ENCODE measurements around the gene DCDC2C. TPM values are rescaled to one million over a fixed set of nuclear protein-coding genes. Genes with fewer than 3 reads are reported as not detected.

DCDC2C gene
- total RNA-seq, 2 experiments from 2014 or later: not detected

DNA sequence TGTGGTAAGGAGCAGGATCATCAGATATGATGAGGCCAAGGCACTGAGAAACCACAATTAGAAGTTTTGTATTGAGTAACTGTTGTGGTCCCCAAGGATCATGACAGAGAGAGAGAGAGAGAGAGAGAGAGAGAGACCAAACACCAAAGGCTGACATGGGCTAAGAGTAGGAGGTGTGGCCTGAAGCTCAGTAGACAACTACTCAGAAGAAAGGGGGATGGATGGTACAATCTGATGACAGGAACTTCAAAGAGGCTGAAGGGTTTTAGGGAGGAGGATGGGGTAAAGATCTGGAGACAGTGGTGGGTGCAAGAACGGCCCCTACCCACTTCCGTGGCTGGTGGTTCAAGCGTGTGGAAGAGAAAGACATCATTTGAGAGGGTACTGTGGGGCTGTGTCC, 135.0 kb downstream of the DCDC2C start:
- Mint-ChIP-seq H3K27me3 (ENCODE audit: low read depth) (peaks cover 5% of the 10 kb centered on the region), H3K27ac (no peak overlapping the region), H3K36me3 (ENCODE audit: low read depth) (no peaks in the 10 kb centered on the region), H3K9me3 (peaks cover 8% of the 10 kb centered on the region), H3K4me3 (no peak overlapping the region), H3K4me1 (ENCODE audit: low read depth) (no peaks in the 10 kb centered on the region)
- intact Hi-C loops (cut with micrococcal nuclease): no loop called here
- DNase-seq: no peak
- CTCF ChIA-PET: no interaction called here

DNA sequence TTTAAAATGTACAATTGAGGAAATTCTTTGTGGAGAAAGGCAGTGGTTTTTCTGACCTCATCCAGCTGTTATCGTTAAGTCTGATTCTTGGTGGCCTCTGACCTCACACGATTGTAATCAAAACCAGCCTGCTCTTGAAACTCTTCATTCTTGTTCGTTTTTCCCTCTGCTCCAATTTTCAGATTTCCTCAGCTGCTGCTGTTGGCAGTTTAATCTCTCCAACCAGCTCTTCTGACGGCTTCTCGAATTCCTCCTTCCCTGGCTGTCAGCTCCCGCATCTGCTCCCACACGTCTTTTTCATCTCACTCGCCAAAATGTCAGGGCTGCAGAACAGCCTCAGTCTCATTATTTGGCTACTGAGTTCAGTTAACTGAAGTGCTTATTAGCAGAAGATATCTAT, 136.1 kb downstream of the DCDC2C start:
- peaks cover 8% of the 10 kb centered on the region for H3K9me3 Mint-ChIP-seq
- intact Hi-C loops (cut with micrococcal nuclease): no loop called here

DNA sequence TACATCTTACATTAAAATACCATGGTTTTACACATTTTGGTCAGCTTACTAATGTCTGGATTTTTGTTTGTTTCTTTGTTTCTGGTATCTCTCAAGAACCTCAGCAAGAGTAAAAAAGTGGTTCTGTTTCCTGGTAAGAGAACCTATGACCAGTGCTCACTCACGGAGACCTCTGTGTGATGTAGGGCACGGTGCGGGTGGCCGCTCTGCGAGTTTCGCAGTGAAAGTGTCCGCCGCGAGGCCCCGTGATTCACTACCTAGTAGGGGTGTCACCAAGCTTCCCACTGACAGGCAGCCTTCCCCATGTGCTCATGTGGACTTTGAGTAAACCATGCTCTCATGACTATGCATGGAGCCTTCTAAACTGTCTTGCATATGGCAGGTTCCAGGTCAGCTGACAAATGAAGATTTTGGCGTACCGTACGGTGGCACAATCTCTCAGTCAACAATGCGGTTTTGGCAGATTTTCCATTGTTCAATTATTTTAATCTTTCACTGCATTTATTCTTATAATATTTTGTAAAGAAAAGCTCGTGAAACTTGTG, 137.3 kb downstream of the DCDC2C start:
- CTCF ChIA-PET: interaction anchor here (0.8 kb wide), 1 partner anchor 14 kb away, joined by 3 read pairs; no protein-coding TSS in a partner anchor
- DNase-seq: no peak
- H3K9me3 Mint-ChIP-seq: peaks cover 8% of the 10 kb centered on the region

More for the DNA sequence above, 136.1 kb downstream of the DCDC2C start:
- Mint-ChIP-seq H3K4me1 (ENCODE audit: low read depth) (no peaks in the 10 kb centered on the region), H3K27me3 (ENCODE audit: low read depth) (peaks cover 5% of the 10 kb centered on the region), H3K4me3 (no peak overlapping the region), H3K27ac (no peak overlapping the region), H3K36me3 (ENCODE audit: low read depth) (no peaks in the 10 kb centered on the region)
- CTCF ChIA-PET: no interaction called here
- DNase-seq: no peak

DNA sequence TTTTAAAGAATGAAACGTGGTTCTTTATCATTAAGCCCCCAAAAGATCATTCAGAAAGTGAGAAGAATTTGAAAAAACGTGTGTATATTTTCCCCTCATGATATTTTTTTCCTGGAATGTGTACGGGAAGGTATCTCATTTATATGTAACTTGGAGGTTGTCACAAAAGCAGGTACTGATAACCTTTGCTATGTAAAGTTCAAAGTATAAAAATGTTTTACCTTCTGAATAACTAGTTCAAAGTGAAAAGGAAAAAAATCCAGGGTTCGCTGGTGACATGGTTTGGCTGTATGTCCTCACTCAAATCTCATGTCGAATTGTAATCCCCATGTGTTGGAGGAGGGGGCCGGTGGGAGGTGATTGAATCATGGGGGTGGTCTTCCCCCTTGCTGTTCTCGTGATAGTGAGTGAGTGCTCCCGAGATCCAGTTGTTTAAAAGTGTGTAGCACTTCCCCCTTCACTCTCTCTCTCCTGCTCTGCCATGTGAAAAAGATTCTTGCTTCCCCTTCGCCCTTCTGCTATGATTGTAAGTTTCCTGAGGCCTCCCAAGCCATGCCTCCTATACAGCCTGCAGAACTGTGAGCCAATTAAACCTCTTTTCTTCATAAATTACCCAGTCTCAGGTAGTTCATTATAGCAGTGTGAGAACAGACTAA, 144.2 kb downstream of the DCDC2C start:
- Mint-ChIP-seq H3K27me3 (ENCODE audit: low read depth) (peaks cover 8% of the 10 kb centered on the region), H3K27ac (no peak overlapping the region), H3K36me3 (ENCODE audit: low read depth) (no peaks in the 10 kb centered on the region), H3K4me3 (no peak overlapping the region), H3K9me3 (peaks cover 6% of the 10 kb centered on the region), H3K4me1 (ENCODE audit: low read depth) (no peaks in the 10 kb centered on the region)
- DNase-seq: no peak
- intact Hi-C loops (cut with micrococcal nuclease): no loop called here
- CTCF ChIA-PET: interaction anchor here (0.7 kb wide), 1 partner anchor 1644 kb away, joined by 3 read pairs; no protein-coding TSS in a partner anchor

More for the DNA sequence above, 137.3 kb downstream of the DCDC2C start:
- Mint-ChIP-seq H3K4me1 (ENCODE audit: low read depth) (no peaks in the 10 kb centered on the region), H3K27me3 (ENCODE audit: low read depth) (peaks cover 3% of the 10 kb centered on the region), H3K4me3 (no peak overlapping the region), H3K27ac (no peak overlapping the region), H3K36me3 (ENCODE audit: low read depth) (no peaks in the 10 kb centered on the region)
- intact Hi-C loops (cut with micrococcal nuclease): no loop called here

DNA sequence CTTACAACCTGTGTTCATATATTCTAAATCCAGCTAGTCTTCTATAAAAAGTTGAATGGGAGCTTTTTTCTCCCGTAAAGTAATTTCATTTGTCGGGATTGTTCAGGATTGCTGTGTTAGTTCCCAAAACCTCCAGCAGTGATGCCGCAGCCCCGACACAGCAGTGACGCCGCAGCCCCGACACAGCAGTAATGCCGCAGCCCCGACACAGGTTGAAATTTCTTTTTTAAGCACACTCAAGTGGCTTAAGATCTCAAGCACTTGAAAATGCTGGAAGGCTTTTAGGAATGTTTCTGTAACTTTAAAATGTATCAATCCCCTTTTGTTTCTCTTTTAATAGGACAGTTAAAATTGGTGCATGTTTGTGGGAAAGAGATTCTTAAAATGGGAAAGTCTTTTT, 145.4 kb downstream of the DCDC2C start:
- intact Hi-C loops (cut with micrococcal nuclease): no loop called here
- peaks cover 8% of the 10 kb centered on the region for H3K27me3 Mint-ChIP-seq (ENCODE audit: low read depth)
- H3K36me3 Mint-ChIP-seq (ENCODE audit: low read depth): no peaks in the 10 kb centered on the region
- no peak overlapping the region for H3K27ac Mint-ChIP-seq
- H3K9me3 Mint-ChIP-seq: peaks cover 15% of the 10 kb centered on the region
- no peak for DNase-seq
- H3K4me3 Mint-ChIP-seq: no peak overlapping the region
- CTCF ChIA-PET: no interaction called here
- no peaks in the 10 kb centered on the region for H3K4me1 Mint-ChIP-seq (ENCODE audit: low read depth)

DNA sequence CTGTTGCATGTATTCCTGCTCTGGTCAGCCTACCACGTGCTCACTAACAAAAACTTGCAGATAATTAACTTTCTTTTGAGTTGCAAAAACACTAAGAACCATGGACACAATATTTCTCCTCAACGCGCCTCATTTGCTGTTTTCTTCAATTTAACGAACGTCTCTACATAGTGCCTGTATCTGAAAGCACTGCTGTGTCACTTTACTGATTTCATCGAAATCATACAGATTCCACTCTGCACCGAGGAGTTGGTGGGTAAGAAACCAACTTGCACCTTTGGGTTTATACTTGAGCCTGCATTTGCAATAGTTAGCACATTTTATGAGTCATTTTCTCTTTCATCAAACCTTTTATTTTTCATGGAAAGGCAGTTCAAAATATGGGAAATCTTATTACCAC, 145.8 kb downstream of the DCDC2C start:
- CTCF ChIA-PET: no interaction called here
- H3K9me3 Mint-ChIP-seq: peaks cover 16% of the 10 kb centered on the region
- DNase-seq: no peak
- H3K27ac Mint-ChIP-seq: no peak overlapping the region
- no peaks in the 10 kb centered on the region for H3K4me1 Mint-ChIP-seq (ENCODE audit: low read depth)
- H3K4me3 Mint-ChIP-seq: no peak overlapping the region
- H3K36me3 Mint-ChIP-seq (ENCODE audit: low read depth): no peaks in the 10 kb centered on the region
- intact Hi-C loops (cut with micrococcal nuclease): no loop called here
- peaks cover 8% of the 10 kb centered on the region for H3K27me3 Mint-ChIP-seq (ENCODE audit: low read depth)

DNA sequence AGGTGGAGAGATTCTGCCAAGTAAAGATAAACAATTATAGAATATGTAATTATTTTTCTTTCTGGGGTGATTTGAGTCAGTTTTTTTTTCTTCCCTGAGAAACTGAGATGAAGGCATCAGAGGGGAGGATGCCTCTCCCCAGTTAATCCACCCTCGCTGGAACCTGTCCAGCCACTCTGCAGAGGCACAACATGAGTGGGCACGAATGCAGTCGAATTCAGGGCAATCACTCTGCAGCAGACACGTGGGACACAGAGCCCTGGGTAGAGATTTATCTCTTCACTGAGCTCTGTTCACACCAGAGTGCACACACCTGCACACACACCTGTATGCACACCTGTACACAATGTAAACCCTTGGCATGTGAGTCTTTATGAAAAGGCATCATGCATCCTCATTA, 154.2 kb downstream of the DCDC2C start:
- intact Hi-C loops (cut with micrococcal nuclease): no loop called here
- H3K36me3 Mint-ChIP-seq (ENCODE audit: low read depth): no peaks in the 10 kb centered on the region
- CTCF ChIA-PET: no interaction called here
- no peak overlapping the region for H3K27ac Mint-ChIP-seq
- H3K27me3 Mint-ChIP-seq (ENCODE audit: low read depth): no peaks in the 10 kb centered on the region
- H3K9me3 Mint-ChIP-seq: peaks cover 13% of the 10 kb centered on the region
- no peak for DNase-seq
- no peak overlapping the region for H3K4me3 Mint-ChIP-seq
- H3K4me1 Mint-ChIP-seq (ENCODE audit: low read depth): no peaks in the 10 kb centered on the region

DNA sequence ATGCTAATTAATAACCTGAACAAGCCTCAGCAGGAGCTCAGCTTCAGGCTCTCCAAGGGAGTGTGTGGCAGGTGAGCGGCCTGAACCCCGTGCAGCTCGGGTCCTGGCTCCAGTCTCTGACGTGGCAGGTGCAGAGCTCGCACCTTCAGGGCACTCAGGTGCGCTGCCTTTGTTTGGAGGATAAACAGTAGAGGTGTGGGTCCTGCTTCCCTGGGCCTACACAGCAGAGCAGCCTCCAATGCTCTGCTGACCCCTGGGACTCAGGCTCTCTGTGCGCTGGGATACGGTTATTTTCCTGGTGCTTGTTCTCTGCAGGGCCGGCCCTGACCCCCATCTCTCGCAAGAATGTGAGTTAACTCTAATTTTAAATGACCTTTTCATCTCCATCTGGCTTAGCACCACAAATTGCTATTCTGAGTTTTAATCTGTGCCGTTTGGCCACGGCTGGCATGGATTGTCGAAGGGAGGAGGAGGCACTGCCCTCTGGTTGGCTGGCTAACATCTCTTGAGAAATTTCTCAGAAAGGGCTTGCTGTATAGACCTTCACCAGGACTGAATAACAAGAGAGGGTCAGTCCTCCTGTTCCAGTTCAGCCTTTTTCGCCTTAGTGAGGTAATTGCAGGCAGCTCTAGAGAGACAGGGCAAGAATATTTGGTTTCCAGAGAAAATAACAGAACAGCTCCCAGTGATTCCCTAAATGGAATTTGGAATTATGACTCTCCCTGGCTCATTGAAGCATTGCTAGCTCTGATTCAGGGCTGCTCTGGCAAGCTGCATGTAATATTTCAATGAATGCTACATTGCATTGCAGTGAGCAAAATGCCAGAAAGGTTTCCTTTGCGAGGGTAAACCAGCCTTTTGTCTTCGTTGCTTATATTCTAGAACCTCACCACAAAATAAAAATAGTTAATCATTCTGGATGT, 161.8 kb downstream of the DCDC2C start:
- no peak for DNase-seq
- Mint-ChIP-seq H3K4me3 (no peak overlapping the region), H3K9me3 (no peaks in the 10 kb centered on the region), H3K36me3 (ENCODE audit: low read depth) (no peaks in the 10 kb centered on the region), H3K4me1 (ENCODE audit: low read depth) (no peaks in the 10 kb centered on the region), H3K27ac (no peak overlapping the region), H3K27me3 (ENCODE audit: low read depth) (peaks cover 2% of the 10 kb centered on the region)
- CTCF ChIA-PET: no interaction called here
- intact Hi-C loops (cut with micrococcal nuclease): no loop called here

DNA sequence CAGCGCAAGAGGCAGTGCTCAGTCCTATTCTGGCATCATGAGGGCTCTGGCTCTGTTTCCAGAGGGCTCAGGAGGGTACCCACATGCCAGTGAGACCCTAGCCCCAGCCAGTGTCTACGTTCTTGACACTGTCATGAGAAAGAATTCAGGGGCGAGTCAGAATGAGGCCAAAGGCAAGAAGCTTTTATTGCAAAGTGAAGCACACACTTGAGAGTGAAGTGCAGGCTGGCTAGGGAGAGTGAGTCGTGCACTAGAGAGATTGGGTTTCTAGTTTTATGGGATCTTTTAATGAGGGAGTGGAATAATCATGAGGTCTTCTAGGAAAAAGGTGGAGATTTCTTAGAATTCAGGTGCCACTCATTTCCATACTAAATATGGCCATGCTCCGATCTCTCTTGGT, 164.1 kb downstream of the DCDC2C start:
- CTCF ChIA-PET: no interaction called here
- intact Hi-C loops (cut with micrococcal nuclease): no loop called here
- peaks cover 2% of the 10 kb centered on the region for H3K27me3 Mint-ChIP-seq (ENCODE audit: low read depth)
- H3K36me3 Mint-ChIP-seq (ENCODE audit: low read depth): no peaks in the 10 kb centered on the region
- H3K27ac Mint-ChIP-seq: no peak overlapping the region
- no peak overlapping the region for H3K4me3 Mint-ChIP-seq
- DNase-seq: no peak
- no peaks in the 10 kb centered on the region for H3K9me3 Mint-ChIP-seq
- no peaks in the 10 kb centered on the region for H3K4me1 Mint-ChIP-seq (ENCODE audit: low read depth)

DNA sequence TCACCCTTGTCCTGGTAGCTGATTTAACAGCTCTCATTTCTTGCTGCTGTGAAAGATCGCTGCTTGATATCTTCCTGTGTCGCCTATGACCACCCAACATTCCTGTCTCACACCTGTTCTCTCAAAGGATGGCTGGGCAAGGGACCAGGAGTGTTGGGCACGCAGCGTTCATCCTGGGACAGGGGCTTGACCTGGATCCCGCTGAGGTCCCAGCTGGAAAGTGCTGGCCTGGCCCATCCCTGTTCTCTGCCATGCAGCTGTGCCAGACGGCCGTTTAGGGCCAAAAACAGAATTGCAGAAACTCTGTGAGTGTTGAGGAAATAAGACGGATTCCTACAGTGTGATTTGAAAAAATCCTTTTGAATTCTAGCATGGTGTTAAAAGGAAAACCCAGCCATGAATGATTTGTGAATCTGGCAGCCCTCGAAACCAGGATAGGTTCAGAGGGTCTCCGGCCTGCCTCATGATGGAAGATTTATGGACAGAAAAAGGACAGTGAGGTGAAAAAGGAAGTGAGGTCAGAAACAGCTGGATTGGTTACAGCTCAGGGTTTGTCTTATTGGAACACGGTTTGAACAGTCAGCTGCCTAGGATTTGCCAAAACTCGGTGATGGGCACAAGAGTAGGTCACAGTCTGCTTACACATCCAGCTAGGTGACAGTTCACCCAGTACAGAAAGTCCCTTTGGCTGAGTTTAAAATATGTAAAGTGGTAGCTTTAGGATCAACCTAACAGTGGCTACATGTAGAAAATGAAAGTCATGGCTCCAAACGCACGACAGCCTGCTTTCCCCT, 164.8 kb downstream of the DCDC2C start:
- no peak overlapping the region for H3K4me3 Mint-ChIP-seq
- no peak overlapping the region for H3K27ac Mint-ChIP-seq
- H3K4me1 Mint-ChIP-seq (ENCODE audit: low read depth): no peaks in the 10 kb centered on the region
- DNase-seq: no peak
- no peaks in the 10 kb centered on the region for H3K9me3 Mint-ChIP-seq
- CTCF ChIA-PET: no interaction called here
- intact Hi-C loops (cut with micrococcal nuclease): no loop called here
- peaks cover 2% of the 10 kb centered on the region for H3K27me3 Mint-ChIP-seq (ENCODE audit: low read depth)
- no peaks in the 10 kb centered on the region for H3K36me3 Mint-ChIP-seq (ENCODE audit: low read depth)

DNA sequence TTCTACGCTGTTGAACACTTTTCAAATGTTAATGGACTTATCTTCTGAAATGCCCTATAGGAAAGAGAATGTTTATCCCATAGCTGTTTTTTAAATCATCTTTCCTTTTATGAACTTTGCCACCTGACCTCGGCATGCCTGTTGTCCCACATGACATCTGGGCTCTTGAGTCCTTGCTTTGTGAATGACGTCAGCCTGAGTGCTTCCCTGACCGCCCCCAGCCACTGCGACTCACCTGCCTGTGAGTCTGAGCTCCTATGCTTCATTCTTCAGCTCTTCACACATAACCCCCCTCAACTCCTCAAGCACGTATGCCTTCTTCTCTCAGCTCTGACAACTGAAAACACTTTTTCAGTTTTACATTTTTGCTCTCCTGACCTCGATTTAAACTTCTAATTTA, 166.8 kb downstream of the DCDC2C start:
- Mint-ChIP-seq H3K27me3 (ENCODE audit: low read depth) (peaks cover under 1% of the 10 kb centered on the region), H3K4me3 (no peak overlapping the region), H3K36me3 (ENCODE audit: low read depth) (no peaks in the 10 kb centered on the region), H3K9me3 (no peaks in the 10 kb centered on the region), H3K27ac (no peak overlapping the region), H3K4me1 (ENCODE audit: low read depth) (no peaks in the 10 kb centered on the region)
- intact Hi-C loops (cut with micrococcal nuclease): no loop called here
- CTCF ChIA-PET: no interaction called here
- DNase-seq: no peak

DNA sequence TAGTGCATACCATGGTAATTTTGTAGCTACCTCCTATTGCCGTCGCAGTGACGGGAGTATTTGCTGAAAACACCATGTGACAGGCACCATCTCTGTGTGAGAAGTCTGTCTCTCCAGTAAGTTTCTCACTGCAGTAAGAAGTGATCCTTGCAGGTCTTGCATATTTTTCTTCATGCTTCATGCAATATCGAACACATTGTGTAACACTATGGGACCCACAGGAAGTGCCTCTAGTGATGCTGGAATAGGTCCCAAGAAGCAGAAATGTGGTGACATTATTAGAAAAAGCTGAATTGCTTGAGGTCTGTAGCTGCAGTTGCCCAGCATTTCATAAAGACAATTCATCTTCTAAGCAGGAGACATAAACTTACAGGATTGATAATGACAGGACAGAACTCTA, 167.6 kb downstream of the DCDC2C start:
- CTCF ChIA-PET: no interaction called here
- intact Hi-C loops (cut with micrococcal nuclease): no loop called here
- Mint-ChIP-seq H3K27me3 (ENCODE audit: low read depth) (no peaks in the 10 kb centered on the region), H3K36me3 (ENCODE audit: low read depth) (no peaks in the 10 kb centered on the region), H3K4me3 (no peak overlapping the region), H3K9me3 (no peaks in the 10 kb centered on the region), H3K4me1 (ENCODE audit: low read depth) (no peaks in the 10 kb centered on the region), H3K27ac (no peak overlapping the region)
- DNase-seq: no peak

All from activated naive CD4-positive, alpha-beta T cell treated with anti-CD3 and anti-CD28 coated beads for 36 hours (primary cell).